ENCODE data around the gene STAP1.
A peak's percentile ranks its signal among the peaks of the same experiment; 100 is the strongest.
"Not testable (repeated sequence)": the region's sequence is repeated elsewhere in the genome, so short reads cannot be mapped to it uniquely, and the experiment has no call there.

STAP1 gene

GRCh38 chr4:67558493-67558892, at the start of gene STAP1:
STAP1 (plus strand) TSS chr4:67558727; CDS start chr4:67558810, 83 bp downstream.
- no peak for DNase-seq

- DNase-seq, result no peak
Observed at GRCh38 chr4:67512501-67512900, 46.0 kb upstream of the STAP1 start.

GRCh38 chr4:67520141-67520540, 38.4 kb upstream of the STAP1 start:
- no peak for DNase-seq

DNA sequence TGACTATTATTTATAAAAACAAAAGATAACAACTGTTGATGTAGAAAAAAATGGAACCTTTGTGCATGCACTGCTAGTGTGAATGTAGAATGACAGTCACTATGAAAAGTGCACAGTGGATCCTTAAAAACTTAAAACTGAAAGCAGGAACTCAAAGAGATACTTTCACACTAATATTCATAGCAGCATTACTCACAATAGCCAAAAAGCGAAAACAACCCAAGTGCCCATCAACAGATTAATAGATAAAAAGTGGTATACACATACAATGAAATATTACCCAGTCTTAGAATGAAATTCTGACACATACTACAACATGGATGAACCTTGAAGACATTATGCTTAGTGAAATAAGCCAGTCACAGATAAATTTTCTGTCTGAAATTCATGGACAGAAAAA, 37.0 kb upstream of the STAP1 start:
- DNase-seq, result no peak

- no peak for DNase-seq
Observed at GRCh38 chr4:67522230-67522629, 36.3 kb upstream of the STAP1 start.

- no peak for DNase-seq
Observed at GRCh38 chr4:67522851-67523671, 35.5 kb upstream of the STAP1 start.

GRCh38 chr4:67524140-67524539, 34.4 kb upstream of the STAP1 start:
- DNase-seq, result not testable (repeated sequence)

GRCh38 chr4:67531379-67531962, 27.1 kb upstream of the STAP1 start:
- no peak for DNase-seq

GRCh38 chr4:67532397-67532796, 26.1 kb upstream of the STAP1 start:
- not testable (repeated sequence) for DNase-seq

DNA sequence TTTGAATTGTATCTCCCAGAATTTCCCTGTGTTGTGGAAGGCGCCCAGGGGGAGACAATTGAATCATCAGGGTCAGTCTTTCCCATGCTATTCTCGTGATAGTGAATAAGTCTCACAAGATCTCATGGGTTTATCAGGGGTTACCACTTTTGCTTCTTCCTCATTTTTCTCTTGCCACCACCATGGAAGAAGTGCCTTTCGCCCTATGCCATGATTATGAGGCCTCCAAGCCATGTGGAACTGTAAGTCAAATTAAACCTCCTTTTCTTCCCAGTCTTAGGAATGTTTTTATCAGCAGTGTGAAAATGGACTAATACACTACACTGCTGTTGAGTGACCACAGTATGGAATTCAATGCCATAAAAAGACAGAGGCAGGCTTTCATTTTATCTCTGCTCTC, 25.4 kb upstream of the STAP1 start:
- DNase-seq, result no peak

DNA sequence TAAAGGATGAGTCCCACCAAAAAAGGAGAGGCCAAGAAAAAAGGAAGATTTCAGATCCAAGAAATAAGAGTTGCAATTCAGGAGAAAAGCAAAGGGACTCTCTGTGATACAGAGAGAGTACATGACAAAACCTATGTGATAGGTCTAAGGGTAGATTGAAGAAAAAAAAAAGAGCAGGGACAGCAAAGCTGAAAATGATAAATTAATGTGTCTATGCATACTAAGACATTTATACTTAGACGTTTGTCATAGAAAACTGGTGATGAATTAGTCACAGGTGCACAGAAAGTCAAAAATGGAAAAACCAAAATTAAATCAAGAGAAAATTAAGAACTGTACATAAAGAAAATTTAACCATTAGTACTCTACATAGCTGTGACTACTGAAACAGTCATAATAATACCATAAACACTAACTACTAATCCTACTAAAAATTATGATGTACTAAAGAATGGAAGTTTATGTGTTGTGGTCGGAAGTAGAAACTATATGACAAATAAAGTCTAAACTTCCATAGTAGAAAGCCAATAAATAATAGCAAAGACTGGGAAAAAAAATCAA, 23.2 kb upstream of the STAP1 start:
- no peak for DNase-seq

DNA sequence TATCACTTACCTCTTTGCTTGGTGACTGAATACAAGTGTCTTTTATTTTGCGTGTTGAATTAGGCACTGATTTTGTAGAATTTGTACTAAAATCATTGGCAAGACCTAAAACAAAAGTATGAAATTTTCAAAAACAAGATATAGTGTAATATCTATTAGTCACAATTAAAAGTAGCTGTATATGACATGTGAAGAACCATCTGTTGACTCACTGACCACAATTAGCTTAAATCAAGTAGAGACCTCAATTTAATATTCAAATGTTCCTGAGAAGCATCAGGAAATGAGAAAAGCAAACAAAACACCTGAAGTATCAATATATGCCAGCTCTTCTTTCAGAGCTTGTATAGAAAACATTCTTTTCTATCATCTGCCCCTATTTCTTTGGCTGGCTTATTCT, 18.7 kb upstream of the STAP1 start:
- no peak for DNase-seq

GRCh38 chr4:67542076-67542475, 16.5 kb upstream of the STAP1 start:
- DNase-seq, result peak; percentile 43

- DNase-seq, result peak; percentile 85
Observed at GRCh38 chr4:67545199-67546003, 13.1 kb upstream of the STAP1 start, which contains the start of gene CENPC. CENPC (minus strand) TSS chr4:67545503; CDS start chr4:67545355, 148 bp downstream.

DNA sequence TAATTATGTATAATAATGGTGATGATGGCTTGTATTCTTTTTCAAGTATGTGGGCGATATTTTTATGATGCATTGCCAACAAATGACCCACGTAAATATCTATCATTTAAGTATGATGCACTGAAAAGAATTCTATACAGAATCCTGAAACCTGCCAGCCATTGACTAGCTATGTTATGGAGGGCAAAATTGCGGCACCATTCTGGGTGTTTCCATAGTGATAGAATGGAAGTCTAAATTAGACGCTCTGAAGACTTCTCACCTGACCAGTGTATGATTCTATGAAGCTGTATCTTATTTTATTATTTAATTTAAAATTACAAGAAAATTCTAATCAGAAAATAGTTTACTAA, 12.5 kb upstream of the STAP1 start:
- no peak for DNase-seq

GRCh38 chr4:67546971-67547370, 11.6 kb upstream of the STAP1 start:
- no peak for DNase-seq

DNA sequence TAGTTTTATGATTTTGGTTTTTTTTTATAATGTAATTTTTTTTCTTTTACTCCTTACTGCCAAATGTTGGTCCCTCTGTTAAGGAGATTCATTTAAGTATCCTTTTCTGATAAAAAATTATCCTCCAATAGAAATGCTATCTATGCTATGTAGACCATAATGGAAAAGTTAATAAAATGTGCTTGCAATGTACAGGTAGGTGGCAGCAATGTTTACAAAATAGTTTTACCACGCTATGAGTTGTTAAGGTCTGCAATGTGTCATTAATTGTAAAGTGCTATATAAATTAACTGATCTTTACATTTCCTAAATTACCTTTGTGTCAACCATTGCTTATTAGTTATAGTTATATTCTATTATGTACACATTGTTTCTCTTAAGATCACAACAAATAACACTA, 9.4 kb upstream of the STAP1 start:
- no peak for DNase-seq

- DNase-seq, result no peak
Observed at GRCh38 chr4:67550451-67550850, 8.1 kb upstream of the STAP1 start.

GRCh38 chr4:67550857-67551256, 7.7 kb upstream of the STAP1 start:
- no peak for DNase-seq

DNA sequence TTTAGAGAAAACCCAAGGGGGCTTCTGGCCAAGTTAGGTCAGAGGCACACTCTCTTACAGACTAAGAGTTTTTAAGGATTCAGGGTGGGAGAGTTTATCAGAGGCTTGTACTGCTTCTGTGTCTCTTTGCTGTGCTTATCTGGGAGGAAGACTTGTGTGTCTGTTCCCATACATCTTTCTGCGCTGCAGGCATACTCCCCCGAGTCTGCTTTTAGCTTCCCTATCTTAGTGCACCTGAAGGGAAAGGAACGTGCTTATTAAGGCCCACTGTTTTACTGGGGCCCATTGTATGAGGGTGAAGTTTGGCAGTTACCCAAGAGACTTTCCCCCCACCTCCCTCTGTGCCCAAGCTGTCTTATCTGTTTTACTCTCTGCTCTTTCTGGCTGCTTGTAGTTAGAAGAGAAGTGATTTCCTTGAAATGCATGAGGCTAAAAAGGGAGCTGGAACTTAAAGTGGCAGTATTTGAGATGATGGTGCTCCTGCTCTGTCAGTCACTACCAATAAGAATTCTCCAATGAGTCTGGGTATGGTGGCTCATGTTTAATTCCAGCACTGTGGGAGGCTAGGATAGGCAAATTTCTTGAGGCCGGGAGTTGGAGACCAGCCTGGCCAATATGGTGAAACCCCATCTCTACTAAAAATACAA, 6.3 kb upstream of the STAP1 start:
- DNase-seq, result not testable (repeated sequence)

DNA sequence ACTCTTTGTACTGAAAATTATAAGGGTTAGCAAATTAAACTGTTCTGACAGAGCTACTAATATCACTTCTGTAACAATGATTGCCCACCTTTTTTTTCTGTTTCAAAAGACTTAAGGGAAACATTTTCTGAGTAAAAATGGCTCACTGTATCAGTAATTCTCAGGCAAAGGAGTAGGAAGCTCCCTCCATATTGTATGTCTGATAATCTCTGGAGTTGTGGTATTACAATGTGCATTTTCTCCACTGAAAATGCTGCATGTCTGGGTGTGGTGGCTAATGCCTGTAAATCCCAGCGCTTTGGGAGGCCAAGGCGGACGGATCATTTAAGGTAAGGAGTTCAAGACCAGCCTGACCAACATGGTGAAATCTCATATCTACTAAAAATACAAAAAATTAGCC, 4.4 kb upstream of the STAP1 start:
- DNase-seq, result no peak

GRCh38 chr4:67555447-67555846, 3.1 kb upstream of the STAP1 start:
- DNase-seq, result no peak

DNA sequence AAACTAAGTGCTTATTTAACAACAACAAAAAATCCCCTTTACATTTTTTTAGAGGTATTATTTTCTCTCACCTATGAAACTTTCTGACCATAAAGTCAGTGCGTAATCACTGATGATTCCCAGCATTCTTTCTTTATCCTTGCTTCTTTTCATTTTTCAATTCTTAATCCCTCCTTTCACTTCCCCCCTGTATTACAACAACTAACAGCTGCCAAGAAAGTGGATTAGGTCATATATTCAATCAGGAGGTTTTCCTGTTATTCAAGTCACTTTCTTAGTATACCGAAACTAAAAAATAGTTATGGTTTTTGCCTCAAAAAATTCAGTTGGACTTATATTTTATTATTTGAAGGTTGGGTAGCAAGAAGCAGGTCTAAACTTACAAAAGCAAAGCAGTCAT, 2.1 kb upstream of the STAP1 start:
- no peak for DNase-seq

Measured in NCI-H2029 treated with DMSO at 0.1 percent for 48 hours (cell line).